H9 (cell line): ENCODE data around the gene DOCK10. TPM values are rescaled to one million over a fixed set of nuclear protein-coding genes. Genes with fewer than 3 reads are reported as not detected.

Experiments used
- DNase-seq: peaks from one replicate; pipeline ENCODE4 v3.0.0-alpha.2; 2017
- H2AFZ ChIP-seq: one replicate; pipeline ENCODE4 v1.6.1; 2013; ENCODE audit warnings: mild to moderate bottlenecking, low read length, control low read depth, moderate library complexity
- H2AK5ac ChIP-seq: 2 replicates; pipeline ENCODE4 v1.6.1; 2013; ENCODE audit warnings: low read length, control low read depth, mixed read lengths; ENCODE audit not compliant: insufficient read length
- H2BK120ac ChIP-seq: one replicate; pipeline ENCODE4 v1.6.1; 2013; ENCODE audit warnings: low read depth, mild to moderate bottlenecking, low read length, control low read depth, inconsistent platforms; ENCODE audit not compliant: poor library complexity, severe bottlenecking
- H2BK12ac ChIP-seq: 2 replicates; pipeline ENCODE4 v1.6.1; 2013; ENCODE audit warnings: low read length, control low read depth, mixed read lengths, low read depth; ENCODE audit not compliant: insufficient read length
- H2BK15ac ChIP-seq: 2 replicates; pipeline ENCODE4 v1.6.1; 2013; ENCODE audit warnings: low read depth, low read length, control low read depth
- H2BK20ac ChIP-seq: one replicate; pipeline ENCODE4 v1.6.1; 2013; ENCODE audit warnings: low read depth, mild to moderate bottlenecking, low read length, control low read depth, inconsistent platforms; ENCODE audit not compliant: poor library complexity, severe bottlenecking
- H2BK5ac ChIP-seq: 2 replicates; pipeline ENCODE4 v1.6.1; 2013; ENCODE audit warnings: low read length, control low read depth, mixed read lengths; ENCODE audit not compliant: insufficient read length
- H3K14ac ChIP-seq: 2 replicates; pipeline ENCODE4 v1.6.1; 2013; ENCODE audit warnings: low read length, control low read depth; ENCODE audit not compliant: insufficient read depth
- H3K18ac ChIP-seq: 2 replicates; pipeline ENCODE4 v1.6.1; 2013; ENCODE audit warnings: low read depth, mild to moderate bottlenecking, mixed read lengths, low read length, control low read depth; ENCODE audit not compliant: insufficient read length
- H3K23ac ChIP-seq: 2 replicates; pipeline ENCODE4 v1.6.1; 2013; ENCODE audit warnings: low read length, control low read depth, mixed read lengths, low read depth; ENCODE audit not compliant: insufficient read length
- H3K23me2 ChIP-seq: 2 replicates; pipeline ENCODE4 v1.6.1; 2013; ENCODE audit warnings: low read depth, mild to moderate bottlenecking, mixed read lengths, low read length, control low read depth; ENCODE audit not compliant: insufficient read length, poor library complexity, severe bottlenecking
- H3K27ac ChIP-seq: 2 replicates; pipeline ENCODE4 v1.5.1; 2013; ENCODE audit warnings: low read length, control low read depth, mixed read lengths, low read depth; ENCODE audit not compliant: insufficient read length
- H3K27me3 ChIP-seq: 2 replicates; pipeline ENCODE4 v1.6.1; 2013; ENCODE audit warnings: low read length, control low read depth, inconsistent platforms; ENCODE audit not compliant: insufficient read depth
- H3K4ac ChIP-seq: 2 replicates; pipeline ENCODE4 v1.6.1; 2013; ENCODE audit warnings: low read depth, mild to moderate bottlenecking, control low read depth, inconsistent platforms, low read length, moderate library complexity
- H3K4me1 ChIP-seq: 2 replicates; pipeline ENCODE4 v1.6.1; 2013; ENCODE audit warnings: low read length, control low read depth, inconsistent platforms; ENCODE audit not compliant: insufficient read depth
- H3K4me2 ChIP-seq: 2 replicates; pipeline ENCODE4 v1.6.1; 2013; ENCODE audit warnings: low read length, control low read depth, mixed read lengths; ENCODE audit not compliant: insufficient read length, insufficient read depth
- H3K56ac ChIP-seq: 2 replicates; pipeline ENCODE4 v1.6.1; 2013; ENCODE audit warnings: low read depth, mild to moderate bottlenecking, mixed read lengths, low read length, control low read depth; ENCODE audit not compliant: insufficient read length
- H3K79me1 ChIP-seq: 2 replicates; pipeline ENCODE4 v1.6.1; 2013; ENCODE audit warnings: low read depth, mild to moderate bottlenecking, moderate library complexity, low read length, control low read depth, inconsistent platforms; ENCODE audit not compliant: insufficient read depth, poor library complexity, severe bottlenecking
- H3K79me2 ChIP-seq: 2 replicates; pipeline ENCODE4 v1.6.1; 2013; ENCODE audit warnings: low read length, control low read depth, inconsistent platforms; ENCODE audit not compliant: insufficient read depth
- H3K9ac ChIP-seq: 2 replicates; pipeline ENCODE4 v1.6.1; 2013; ENCODE audit warnings: low read length, control low read depth, mixed read lengths; ENCODE audit not compliant: insufficient read length; ENCODE audit errors: extremely low read depth
- H3K9me3 ChIP-seq: one replicate; pipeline ENCODE4 v1.6.1; 2013; ENCODE audit warnings: low read depth, low read length, inconsistent platforms; ENCODE audit not compliant: control insufficient read depth
- H3T11ph ChIP-seq: one replicate; pipeline ENCODE4 v1.6.1; 2013; ENCODE audit warnings: mild to moderate bottlenecking, low read length, control low read depth, inconsistent platforms
- H4K20me1 ChIP-seq: one replicate; pipeline ENCODE4 v1.6.1; 2013; ENCODE audit not compliant: control insufficient read depth, insufficient read length, insufficient read depth
- H4K5ac ChIP-seq: 2 replicates; pipeline ENCODE4 v1.6.1; 2013; ENCODE audit warnings: low read depth, mild to moderate bottlenecking, mixed read lengths, low read length, control low read depth; ENCODE audit not compliant: insufficient read length
- H4K8ac ChIP-seq: replicated peaks from 2 replicates; pipeline ENCODE4 v1.6.1; 2013; ENCODE audit warnings: low read length, control low read depth, mixed read lengths, low read depth; ENCODE audit not compliant: insufficient read length
- H4K91ac ChIP-seq: 2 replicates; pipeline ENCODE4 v1.6.1; 2013; ENCODE audit warnings: low read depth, mild to moderate bottlenecking, moderate library complexity, mixed read lengths, low read length, control low read depth; ENCODE audit not compliant: insufficient read length
- H3K27ac Mint-ChIP-seq, 3 experiments: 2 replicates in 2 of 3; 3 replicates in 1 of 3; pipeline ENCODE4 v1.8.0; 2020 to 2021; ENCODE audit warnings: mixed read lengths in 3 of 3, mild to moderate bottlenecking in 1 of 3, moderate library complexity in 1 of 3
- H3K27me3 Mint-ChIP-seq: 2 replicates; pipeline ENCODE4 v1.8.0; 2021; ENCODE audit warnings: low read depth, mild to moderate bottlenecking, moderate library complexity, mixed read lengths
- H3K36me3 Mint-ChIP-seq, 3 experiments: 2 replicates in 2 of 3; 3 replicates in 1 of 3; pipeline ENCODE4 v1.8.0; 2020 to 2021; ENCODE audit warnings: low read depth in 3 of 3, mixed read lengths in 3 of 3; ENCODE audit not compliant: insufficient read depth in 1 of 3
- H3K4me1 Mint-ChIP-seq, 2 experiments: 2 replicates each; pipeline ENCODE4 v1.8.0; 2020; ENCODE audit warnings: mixed read lengths in 2 of 2
- H3K4me3 Mint-ChIP-seq, 2 experiments: 2 replicates in 1 of 2; 3 replicates in 1 of 2; pipeline ENCODE4 v1.8.0; 2020 to 2021; ENCODE audit warnings: mild to moderate bottlenecking in 2 of 2, mixed read lengths in 2 of 2, moderate library complexity in 1 of 2
- H3K9me3 Mint-ChIP-seq, 2 experiments: 2 replicates in 1 of 2; 3 replicates in 1 of 2; pipeline ENCODE4 v1.8.0; 2020; ENCODE audit warnings: mild to moderate bottlenecking in 2 of 2, mixed read lengths in 2 of 2, moderate library complexity in 1 of 2
- total RNA-seq: library from RNA; stranded (reverse); gene quantifications from 2 replicates; pipeline ENCODE4 v1.2.1, GENCODE V29; 2021
- TF ChIP-seq, protein P1 (sequence below): fragments of 200-600 bp; sonication (generic); conservative IDR thresholded peaks from 3 replicates; pipeline ENCODE4 v1.8.0; 2021; ENCODE audit warnings: antibody characterized with exemption, mild to moderate bottlenecking

The DOCK10 gene
- total RNA-seq, 1 experiment from 2014 or later = 0.79 TPM

DNA sequence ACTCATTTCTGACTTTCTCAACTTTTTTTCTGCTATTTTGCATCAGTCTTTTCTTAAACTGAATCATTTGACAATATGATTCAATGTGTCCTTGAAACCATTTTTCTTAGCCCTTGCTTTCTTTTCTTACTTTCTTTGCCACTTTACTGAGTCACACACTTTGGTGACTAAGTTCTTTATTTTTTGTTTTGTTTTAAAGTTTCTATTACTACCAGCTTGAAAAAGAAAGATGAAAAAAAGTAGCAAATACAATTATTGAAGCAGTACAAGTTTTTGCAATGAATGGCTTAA, 116.5 kb downstream of the DOCK10 start:
- H3K18ac ChIP-seq = no peak overlapping the region
- H2AK5ac ChIP-seq = no peak overlapping the region
- H3K23ac ChIP-seq = no peak overlapping the region
- Mint-ChIP-seq H3K27me3 (no peaks in the 10 kb centered on the region), H3K36me3 (no peaks in the 10 kb centered on the region), H3K9me3 (no peaks in the 10 kb centered on the region), H3K4me3 (no peak overlapping the region), H3K4me1 (0 out of 4 replicates have a peak, but pooled peaks cover 0 to 2% of the 10 kb centered on the region in 2 experiments), H3K27ac (no peak overlapping the region)
- no peaks in the 10 kb centered on the region for H3K79me1 ChIP-seq
- no peak overlapping the region for H4K5ac ChIP-seq
- H2BK120ac ChIP-seq = no peak overlapping the region
- no peaks in the 10 kb centered on the region for H4K20me1 ChIP-seq
- no peak overlapping the region for H3K4me2 ChIP-seq
- no peak overlapping the region for H3K56ac ChIP-seq
- H4K8ac ChIP-seq = no peak overlapping the region
- no peaks in the 10 kb centered on the region for H3K23me2 ChIP-seq
- no peaks in the 10 kb centered on the region for H3K9me3 ChIP-seq
- H2BK20ac ChIP-seq = no peak overlapping the region
- H2AFZ ChIP-seq = no peak overlapping the region
- no peak overlapping the region for H2BK15ac ChIP-seq
- no peak overlapping the region for H3K9ac ChIP-seq
- TF ChIP-seq, protein P1, sequence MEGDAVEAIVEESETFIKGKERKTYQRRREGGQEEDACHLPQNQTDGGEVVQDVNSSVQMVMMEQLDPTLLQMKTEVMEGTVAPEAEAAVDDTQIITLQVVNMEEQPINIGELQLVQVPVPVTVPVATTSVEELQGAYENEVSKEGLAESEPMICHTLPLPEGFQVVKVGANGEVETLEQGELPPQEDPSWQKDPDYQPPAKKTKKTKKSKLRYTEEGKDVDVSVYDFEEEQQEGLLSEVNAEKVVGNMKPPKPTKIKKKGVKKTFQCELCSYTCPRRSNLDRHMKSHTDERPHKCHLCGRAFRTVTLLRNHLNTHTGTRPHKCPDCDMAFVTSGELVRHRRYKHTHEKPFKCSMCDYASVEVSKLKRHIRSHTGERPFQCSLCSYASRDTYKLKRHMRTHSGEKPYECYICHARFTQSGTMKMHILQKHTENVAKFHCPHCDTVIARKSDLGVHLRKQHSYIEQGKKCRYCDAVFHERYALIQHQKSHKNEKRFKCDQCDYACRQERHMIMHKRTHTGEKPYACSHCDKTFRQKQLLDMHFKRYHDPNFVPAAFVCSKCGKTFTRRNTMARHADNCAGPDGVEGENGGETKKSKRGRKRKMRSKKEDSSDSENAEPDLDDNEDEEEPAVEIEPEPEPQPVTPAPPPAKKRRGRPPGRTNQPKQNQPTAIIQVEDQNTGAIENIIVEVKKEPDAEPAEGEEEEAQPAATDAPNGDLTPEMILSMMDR = no peak
- no peak overlapping the region for H3K27ac ChIP-seq
- H3K4ac ChIP-seq = no peak overlapping the region
- no peaks in the 10 kb centered on the region for H3K79me2 ChIP-seq
- no peak overlapping the region for H2BK12ac ChIP-seq
- DNase-seq = no peak
- no peak overlapping the region for H3T11ph ChIP-seq
- H3K4me1 ChIP-seq = no peaks in the 10 kb centered on the region
- no peaks in the 10 kb centered on the region for H3K27me3 ChIP-seq
- H4K91ac ChIP-seq = no peak overlapping the region
- no peak overlapping the region for H2BK5ac ChIP-seq
- H3K14ac ChIP-seq = no peak overlapping the region
